ENCODE data around the gene TENT4B.

DNA sequence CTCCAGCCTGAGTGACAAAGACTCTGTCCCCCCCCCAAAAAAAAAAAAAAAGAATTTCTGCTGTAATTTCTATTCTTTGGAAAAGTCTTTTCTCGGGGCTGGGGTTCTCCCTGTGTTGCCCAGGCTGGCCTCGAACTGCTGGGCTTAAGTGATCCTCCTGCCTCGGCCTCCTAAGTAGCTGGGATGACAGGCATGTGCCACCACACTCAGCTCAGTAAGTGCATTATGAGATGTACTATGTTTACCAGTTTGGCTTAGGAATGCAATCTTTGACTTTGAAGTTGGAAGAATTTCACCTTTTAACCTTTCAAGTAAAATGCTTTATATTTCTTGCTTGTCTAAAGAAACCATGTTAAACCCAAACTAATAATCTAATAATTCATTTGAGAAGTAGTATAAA is 85.2 kb downstream of the TENT4B start:
- TF ChIP-seq CTCF (conservative IDR thresholded peaks at IDR 0.05): no peak
- TF ChIP-seq ZFX (IDR thresholded peaks at IDR 0.05): no peak

Data from C4-2B (cell line).